HG03135 (cell line): ENCODE results near the gene CLEC16A.

ENCODE experiments used
- ATAC-seq: cut with Tn5 transposase; IDR thresholded peaks from one replicate; pipeline ENCODE4 v1.9.1; 2021; ENCODE audit warnings: mild to moderate bottlenecking, moderate library complexity; ENCODE audit not compliant: unreplicated experiment

CLEC16A gene, protein sequence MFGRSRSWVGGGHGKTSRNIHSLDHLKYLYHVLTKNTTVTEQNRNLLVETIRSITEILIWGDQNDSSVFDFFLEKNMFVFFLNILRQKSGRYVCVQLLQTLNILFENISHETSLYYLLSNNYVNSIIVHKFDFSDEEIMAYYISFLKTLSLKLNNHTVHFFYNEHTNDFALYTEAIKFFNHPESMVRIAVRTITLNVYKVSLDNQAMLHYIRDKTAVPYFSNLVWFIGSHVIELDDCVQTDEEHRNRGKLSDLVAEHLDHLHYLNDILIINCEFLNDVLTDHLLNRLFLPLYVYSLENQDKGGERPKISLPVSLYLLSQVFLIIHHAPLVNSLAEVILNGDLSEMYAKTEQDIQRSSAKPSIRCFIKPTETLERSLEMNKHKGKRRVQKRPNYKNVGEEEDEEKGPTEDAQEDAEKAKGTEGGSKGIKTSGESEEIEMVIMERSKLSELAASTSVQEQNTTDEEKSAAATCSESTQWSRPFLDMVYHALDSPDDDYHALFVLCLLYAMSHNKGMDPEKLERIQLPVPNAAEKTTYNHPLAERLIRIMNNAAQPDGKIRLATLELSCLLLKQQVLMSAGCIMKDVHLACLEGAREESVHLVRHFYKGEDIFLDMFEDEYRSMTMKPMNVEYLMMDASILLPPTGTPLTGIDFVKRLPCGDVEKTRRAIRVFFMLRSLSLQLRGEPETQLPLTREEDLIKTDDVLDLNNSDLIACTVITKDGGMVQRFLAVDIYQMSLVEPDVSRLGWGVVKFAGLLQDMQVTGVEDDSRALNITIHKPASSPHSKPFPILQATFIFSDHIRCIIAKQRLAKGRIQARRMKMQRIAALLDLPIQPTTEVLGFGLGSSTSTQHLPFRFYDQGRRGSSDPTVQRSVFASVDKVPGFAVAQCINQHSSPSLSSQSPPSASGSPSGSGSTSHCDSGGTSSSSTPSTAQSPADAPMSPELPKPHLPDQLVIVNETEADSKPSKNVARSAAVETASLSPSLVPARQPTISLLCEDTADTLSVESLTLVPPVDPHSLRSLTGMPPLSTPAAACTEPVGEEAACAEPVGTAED

DNA sequence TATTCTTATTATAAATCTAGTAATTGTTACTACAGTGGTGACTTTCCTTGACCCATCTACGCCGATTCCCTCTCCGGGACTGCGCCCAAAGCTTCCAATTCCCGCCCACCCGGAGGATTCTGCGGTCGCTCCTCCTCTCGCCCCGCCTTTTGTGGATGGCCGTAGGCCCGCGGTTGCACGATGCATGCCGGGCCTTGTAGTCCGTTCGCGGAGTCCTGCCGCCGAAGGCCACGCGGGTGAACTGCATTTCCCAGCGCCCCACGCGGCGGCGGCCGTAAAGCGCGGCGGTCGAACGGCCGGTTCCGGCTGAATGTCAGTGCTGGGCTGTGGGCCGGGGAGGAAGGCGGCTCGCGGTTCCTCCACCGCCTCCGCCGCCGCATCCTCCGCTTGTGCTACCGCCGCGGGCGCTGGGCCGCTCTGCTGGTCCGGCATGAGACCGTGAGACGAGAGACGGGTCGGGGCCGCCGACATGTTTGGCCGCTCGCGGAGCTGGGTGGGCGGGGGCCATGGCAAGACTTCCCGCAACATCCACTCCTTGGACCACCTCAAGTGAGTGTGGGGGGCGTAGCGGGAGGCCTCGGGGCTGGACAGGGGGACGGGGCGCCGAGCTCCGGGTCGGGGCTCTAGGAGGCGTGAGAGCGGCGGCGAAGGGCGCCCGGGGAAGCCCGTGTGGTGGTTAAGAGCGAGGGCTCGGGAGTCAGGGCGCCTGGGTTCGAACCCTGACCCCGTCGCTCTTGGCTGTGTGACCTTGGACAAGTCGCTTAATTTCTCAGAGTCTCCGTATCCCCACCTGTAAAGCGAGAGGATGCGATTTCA, at the start of gene CLEC16A:
TSS of gene CLEC16A (plus strand) at position 316 of the 816 bp plus-strand sequence. CDS start at position 470, 154 bp downstream.
- peak; percentile 59 for ATAC-seq

DNA sequence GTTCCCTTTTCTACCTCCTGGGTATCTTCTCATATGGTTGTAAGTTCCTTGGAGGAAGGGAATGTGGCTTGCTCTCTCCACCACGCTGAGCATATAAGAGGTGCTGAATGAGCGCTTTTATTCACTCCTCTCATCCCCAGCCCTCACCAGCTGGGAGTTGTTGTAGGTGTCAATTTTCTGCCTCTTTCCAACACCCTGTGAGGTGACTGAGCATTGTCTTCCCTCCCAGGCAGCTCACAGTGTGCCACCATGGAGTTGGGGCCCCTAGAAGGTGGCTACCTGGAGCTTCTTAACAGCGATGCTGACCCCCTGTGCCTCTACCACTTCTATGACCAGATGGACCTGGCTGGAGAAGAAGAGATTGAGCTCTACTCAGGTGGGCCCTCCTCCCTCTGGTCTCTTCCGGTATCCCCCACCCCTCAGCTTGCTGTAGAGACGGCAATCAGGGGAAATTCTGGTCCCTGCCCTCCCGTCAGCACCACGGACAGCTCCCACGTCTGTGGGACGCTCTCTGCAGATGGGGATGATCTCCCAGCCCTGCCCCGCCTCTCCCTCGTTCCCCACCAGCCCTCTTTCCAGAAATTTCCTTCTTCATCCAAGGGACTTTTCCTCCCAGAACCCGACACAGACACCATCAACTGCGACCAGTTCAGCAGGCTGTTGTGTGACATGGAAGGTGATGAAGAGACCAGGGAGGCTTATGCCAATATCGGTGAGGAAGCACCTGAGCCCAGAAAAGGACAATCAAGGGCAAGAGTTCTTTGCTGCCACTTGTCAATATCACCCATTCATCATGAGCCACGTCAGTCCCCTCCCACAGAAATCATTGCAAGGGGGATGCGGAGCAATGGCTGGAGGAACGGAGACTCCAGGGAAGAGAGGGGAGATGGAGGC, 49.1 kb upstream of the CLEC16A start:
- ATAC-seq: no peak

DNA sequence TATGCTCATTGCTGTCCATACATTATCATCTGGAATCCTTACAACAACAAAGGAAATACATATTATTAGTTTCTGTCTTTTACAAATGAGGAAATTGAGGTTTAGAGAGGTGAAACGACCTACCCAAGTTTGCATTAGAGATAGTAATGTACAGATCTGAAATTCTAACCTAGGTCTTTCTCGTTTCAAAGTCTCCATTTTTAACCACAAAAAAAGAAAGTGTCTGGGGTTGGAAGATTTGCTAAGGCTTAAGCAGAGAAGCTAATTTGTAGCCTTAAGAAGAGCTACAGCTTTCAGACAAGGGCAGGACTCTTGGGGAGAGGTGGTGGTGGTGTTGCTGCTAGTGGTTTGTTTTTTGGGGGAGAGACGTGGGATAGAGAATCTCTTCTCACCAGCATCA, 48.2 kb upstream of the CLEC16A start:
- no peak for ATAC-seq

DNA sequence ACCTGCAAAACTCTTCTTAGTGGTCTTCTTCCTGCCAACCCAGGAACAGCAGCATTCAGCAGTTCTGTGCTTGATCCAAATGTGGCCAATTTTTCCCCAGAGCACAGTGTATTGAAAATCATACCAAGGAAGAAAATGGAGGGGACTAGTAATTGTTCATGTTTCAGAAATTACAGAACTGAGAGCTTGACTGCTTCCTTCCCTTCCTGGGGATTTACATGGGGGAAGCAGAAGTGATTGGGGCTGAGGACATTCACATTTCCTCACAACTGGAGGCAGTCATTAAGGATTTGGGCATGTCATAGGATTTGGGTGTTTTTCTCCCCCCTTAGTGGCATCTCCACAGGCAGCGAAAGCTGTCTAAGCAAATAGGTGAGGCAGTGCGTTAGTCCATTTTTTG, 47.6 kb upstream of the CLEC16A start:
- ATAC-seq: no peak

DNA sequence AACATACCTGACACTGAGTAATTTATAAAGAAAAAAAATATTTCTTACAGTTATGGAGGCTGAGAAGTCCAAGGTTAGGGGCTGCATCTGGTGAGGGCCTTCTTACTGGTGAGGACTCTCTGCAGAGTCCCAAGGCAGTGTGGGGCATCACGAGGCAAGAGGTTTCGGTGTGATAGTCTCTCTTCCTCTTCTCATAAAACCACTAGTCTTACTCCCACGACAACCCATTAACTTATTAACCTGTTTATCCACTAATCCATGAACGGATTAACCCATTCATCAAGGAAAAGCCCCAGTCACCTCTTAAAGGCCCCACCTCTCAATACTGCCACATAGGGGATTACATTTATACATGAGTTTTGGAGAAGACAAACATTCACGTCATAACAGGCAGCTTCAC, 47.2 kb upstream of the CLEC16A start:
- ATAC-seq: peak; percentile 64

DNA sequence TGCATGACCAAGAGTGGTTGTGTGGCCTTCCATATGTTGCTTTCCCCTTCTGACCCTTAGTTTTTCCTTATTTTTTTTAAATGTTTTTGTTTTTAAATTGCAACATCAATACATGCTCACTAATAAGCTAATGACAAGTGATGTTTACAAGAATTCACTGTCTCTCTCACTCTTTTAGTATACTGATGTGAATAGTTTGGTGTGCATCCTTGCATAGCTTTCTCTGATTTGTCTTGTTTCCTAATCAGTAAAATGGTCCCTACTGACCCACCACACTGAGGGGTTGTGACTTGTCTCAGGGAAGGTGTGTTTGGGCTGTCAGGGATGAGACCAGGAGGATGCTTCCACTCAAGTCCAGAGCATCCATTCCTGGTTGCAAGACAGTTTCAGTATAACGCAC, 41.4 kb upstream of the CLEC16A start:
- no peak for ATAC-seq

DNA sequence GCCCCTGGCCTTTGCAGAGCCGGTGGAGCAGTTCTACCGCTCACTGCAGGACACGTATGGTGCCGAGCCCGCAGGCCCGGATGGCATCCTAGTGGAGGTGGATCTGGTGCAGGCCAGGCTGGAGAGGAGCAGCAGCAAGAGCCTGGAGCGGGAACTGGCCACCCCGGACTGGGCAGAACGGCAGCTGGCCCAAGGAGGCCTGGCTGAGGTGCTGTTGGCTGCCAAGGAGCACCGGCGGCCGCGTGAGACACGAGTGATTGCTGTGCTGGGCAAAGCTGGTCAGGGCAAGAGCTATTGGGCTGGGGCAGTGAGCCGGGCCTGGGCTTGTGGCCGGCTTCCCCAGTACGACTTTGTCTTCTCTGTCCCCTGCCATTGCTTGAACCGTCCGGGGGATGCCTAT, 37.9 kb upstream of the CLEC16A start:
- ATAC-seq: no peak

DNA sequence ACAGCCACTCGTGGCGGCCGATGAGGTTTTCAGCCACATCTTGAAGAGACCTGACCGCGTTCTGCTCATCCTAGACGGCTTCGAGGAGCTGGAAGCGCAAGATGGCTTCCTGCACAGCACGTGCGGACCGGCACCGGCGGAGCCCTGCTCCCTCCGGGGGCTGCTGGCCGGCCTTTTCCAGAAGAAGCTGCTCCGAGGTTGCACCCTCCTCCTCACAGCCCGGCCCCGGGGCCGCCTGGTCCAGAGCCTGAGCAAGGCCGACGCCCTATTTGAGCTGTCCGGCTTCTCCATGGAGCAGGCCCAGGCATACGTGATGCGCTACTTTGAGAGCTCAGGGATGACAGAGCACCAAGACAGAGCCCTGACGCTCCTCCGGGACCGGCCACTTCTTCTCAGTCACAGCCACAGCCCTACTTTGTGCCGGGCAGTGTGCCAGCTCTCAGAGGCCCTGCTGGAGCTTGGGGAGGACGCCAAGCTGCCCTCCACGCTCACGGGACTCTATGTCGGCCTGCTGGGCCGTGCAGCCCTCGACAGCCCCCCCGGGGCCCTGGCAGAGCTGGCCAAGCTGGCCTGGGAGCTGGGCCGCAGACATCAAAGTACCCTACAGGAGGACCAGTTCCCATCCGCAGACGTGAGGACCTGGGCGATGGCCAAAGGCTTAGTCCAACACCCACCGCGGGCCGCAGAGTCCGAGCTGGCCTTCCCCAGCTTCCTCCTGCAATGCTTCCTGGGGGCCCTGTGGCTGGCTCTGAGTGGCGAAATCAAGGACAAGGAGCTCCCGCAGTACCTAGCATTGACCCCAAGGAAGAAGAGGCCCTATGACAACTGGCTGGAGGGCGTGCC, 37.2 kb upstream of the CLEC16A start:
- no peak for ATAC-seq

DNA sequence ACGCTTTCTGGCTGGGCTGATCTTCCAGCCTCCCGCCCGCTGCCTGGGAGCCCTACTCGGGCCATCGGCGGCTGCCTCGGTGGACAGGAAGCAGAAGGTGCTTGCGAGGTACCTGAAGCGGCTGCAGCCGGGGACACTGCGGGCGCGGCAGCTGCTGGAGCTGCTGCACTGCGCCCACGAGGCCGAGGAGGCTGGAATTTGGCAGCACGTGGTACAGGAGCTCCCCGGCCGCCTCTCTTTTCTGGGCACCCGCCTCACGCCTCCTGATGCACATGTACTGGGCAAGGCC, 36.7 kb upstream of the CLEC16A start:
- no peak for ATAC-seq

DNA sequence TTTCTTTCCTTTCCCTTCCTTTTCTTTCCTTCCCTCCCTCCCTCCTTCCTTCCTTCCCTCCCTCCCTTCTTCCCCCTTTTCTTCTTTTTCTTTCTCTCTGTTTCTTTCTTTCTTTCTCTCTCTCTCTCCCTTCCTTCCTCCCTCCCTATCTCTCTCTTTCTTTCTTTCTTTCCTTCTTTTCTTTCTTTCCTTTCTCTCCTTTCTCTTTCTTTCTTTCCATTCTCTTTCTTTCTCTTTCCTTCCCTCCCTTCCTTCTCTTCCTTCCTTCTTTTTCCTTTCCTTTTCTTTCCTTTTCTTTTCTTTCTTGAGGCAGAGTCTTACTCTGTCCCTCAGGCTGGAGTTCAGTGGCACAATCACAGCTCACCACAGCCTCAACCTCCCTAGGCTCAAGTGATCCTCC, 33.1 kb upstream of the CLEC16A start:
- ATAC-seq: no peak

DNA sequence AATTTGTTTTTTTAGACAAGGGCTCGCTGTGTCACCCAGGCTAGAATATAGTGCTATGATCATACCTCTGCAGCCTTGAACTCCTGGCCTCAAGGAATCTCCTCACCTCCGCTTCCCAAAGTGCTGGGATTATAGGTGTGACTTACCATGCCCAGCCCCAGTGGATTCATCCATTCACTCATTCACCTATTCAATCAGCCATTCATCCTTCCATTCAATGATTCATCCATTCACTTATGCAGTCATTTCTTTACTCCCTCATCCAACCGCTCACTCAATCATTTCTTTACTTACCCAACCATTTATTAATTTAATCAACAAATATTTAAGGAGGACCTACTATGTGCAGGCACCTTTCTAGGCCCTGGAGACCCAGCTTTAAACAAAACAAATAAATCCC, 27.8 kb upstream of the CLEC16A start:
- ATAC-seq: no peak

DNA sequence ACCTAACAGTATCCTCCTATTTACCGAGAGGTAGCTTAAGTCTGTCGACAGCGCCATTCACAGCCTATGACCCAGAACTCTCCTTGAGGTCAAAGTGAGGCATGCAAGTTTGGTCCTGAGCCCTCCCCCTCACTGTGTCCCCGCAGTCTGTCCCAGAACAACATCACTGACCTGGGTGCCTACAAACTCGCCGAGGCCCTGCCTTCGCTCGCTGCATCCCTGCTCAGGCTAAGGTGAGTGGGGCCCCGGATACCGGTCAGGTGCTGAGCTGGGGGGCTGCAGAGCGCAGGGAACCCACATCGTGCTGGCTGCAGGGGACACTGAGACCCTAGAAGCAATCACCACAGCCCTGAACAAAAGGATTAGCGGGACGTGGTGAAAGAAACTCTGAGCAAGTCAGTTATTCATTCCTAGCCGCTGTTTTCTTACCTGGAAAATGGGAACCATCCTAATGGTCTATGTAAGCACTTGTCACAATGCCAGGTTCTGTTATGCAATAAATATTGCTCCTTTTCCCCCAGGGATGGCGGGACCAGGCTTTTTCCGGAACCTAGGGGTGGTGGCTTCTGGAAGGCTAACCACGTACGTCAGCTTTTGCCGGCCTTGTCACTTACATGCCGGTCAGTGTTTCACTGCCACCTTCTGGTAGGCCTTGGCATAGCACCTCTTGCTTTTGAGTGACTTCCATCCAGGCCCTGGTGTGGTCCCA, 25.9 kb upstream of the CLEC16A start:
- ATAC-seq: peak; percentile 52

DNA sequence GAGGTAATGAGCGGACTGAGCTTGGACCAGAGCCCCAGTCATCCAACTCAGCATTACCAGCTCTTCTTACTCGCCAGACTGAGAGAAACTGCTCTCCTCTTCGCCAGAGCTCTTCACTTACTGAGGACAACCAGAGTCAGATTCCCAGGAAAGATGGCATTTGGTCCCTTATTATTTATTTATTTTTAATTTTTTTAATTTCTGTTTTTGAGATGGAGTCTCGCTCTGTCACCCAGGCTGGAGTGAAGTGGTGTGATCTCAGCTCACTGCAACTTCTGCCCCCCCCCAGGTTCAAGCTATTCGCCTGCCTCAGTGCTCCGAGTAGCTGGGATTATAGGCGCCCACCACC, 25.4 kb upstream of the CLEC16A start:
- no peak for ATAC-seq

DNA sequence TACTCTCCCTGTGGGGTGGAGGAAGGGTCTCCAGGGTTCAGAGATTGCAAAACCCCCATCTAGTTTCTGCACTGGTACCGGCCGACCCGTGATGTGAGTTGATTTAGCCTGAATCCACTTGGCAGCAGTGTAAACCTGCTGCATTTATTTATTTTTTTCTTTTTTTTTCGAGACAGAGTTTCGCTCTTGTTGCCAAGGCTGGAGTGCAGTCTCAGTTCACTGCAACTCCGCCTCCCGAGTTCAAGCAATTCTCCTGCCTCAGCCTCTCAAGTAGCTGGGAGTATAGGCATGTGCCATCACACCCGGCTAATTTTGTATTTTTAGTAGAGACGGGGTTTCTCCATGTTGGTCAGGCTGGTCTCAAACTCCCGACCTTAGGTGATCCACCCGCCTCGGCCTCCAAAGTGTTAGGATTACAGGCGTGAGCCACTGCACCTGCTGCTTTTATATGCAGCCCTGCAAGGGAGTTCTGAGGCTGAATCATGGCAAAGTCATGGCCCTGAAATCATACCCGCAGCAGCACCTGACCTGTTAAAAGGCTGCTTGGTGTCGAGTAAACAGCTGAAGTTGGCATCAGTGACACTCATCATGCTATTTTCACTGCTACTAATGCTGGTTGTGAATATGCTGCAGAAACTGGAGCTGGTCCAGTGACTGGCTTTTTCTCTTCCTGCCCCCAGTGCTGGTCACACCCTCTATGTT, 23.5 kb upstream of the CLEC16A start:
- no peak for ATAC-seq

DNA sequence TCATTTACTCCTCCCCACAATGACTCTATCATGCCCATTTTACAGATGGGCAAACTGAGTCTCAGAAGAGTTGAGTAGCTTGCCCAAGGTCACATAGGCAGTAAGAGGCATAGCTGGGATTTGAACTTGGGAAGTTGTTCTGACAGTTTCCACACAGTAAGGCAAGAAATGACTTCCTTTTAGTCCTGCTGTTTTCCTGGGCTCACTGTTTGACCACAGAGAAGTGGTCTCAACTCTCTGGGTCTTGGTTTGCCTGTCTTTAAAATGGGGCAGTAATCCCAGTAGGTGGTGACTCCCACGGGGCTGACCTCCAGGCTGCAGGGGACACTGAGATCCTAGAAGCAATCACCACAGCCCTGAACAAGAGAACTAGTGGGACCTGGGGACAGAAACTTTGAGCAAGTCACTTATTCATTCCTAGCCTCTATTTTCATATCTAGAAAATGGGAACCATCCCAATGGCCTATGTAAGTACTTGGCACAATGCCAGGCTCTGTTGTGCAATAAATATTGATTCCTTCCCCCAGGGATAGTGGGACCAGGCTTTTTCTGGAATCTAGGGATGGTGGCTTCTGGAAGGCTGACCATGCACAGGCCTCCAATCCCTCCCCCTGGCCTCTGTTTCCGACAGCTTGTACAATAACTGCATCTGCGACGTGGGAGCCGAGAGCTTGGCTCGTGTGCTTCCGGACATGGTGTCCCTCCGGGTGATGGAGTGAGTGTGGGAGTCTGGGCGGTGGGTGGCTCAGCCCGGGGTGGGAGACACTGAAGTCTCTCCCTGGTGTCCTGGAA, 22.6 kb upstream of the CLEC16A start:
- no peak for ATAC-seq

DNA sequence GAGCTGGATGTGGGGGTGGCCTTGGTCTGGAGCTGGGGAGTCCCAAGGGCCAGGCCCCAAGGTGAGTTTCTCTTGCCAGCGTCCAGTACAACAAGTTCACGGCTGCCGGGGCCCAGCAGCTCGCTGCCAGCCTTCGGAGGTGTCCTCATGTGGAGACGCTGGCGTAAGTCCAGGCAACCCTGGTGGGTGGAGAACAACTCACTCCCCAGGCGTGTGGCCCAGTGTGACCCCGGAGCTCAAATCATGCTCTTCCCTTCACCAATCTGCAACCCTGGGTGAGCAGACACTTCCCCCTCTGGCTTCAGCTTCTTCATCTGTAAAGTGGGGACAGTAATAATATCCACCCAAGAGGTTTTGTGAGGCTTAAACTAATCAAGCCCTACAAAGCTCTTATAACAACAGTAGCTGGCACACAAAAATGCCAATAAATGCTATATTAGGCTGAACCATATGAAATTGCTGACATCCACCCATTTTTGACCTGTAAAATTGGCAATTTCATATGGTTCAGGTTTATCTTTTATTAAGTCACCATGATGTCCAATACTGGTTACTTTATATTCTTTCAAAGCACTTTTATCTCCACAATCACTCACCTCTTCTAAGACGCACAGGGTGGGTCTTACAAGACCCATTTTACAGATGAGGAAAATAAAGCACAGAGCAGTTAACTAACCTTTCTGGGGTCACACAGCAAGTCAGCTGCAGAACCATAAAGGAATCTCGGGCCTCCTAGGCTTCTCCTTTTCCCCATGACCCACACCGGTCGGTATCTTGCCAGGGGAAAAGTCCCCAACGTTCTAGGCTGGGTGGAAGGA, 21.8 kb upstream of the CLEC16A start:
- ATAC-seq: no peak
